CD4-positive, alpha-beta T cell treated with Interferon alpha-2 for 1 hour (primary cell): ENCODE results near the gene GPT2.

Experiments
- DNase-seq, 2 donors: peaks; one replicate each; pipeline ENCODE4 v3.0.0-alpha.2; 2020 to 2022

GPT2 gene

GRCh38 chr16:46972429-46973206 lies 88.5 kb downstream of the GPT2 start:
- DNase-seq: peak; percentile 20 to 71

GRCh38 chr16:46973207-46973995 lies 89.2 kb downstream of the GPT2 start, which contains the start of gene DNAJA2:
TSS of gene DNAJA2 (minus strand) at chr16:46973674. CDS start at chr16:46973572, 102 bp downstream.
- peak; percentile 88 to 93 for DNase-seq

GRCh38 chr16:46973996-46974324 lies 89.8 kb downstream of the GPT2 start:
- DNase-seq: no peak

- peak; percentile 18 to 63 for DNase-seq
Measured at GRCh38 chr16:46974352-46974751, 90.2 kb downstream of the GPT2 start.

- no peak for DNase-seq
Measured at GRCh38 chr16:46975165-46975564, 91.0 kb downstream of the GPT2 start.

- no peak for DNase-seq
Measured at GRCh38 chr16:46975908-46976470, 91.8 kb downstream of the GPT2 start.

GRCh38 chr16:46976550-46976949 lies 92.4 kb downstream of the GPT2 start:
- peak in 1 of 2 donors; percentile 20 for DNase-seq
